NCI-H2171 treated with DMSO at 0.1 percent for 48 hours (cell line): ENCODE data around the gene HEATR5A.
"Not testable (repeated sequence)": the region's sequence is repeated elsewhere in the genome, so short reads cannot be mapped to it uniquely, and the experiment has no call there.

ENCODE experiments used
- DNase-seq: peaks from one replicate; lab custom pipeline; 2025; lab: John Stamatoyannopoulos, UW

The HEATR5A gene

GRCh38 chr14:31329876-31330521, 90.4 kb downstream of the HEATR5A start:
- DNase-seq, result not testable (repeated sequence)

GRCh38 chr14:31326111-31326510, 94.2 kb downstream of the HEATR5A start:
- DNase-seq, result no peak

GRCh38 chr14:31323419-31323818, 96.9 kb downstream of the HEATR5A start:
- DNase-seq, result no peak

- DNase-seq, result no peak
Measured at GRCh38 chr14:31320922-31321766, 99.2 kb downstream of the HEATR5A start.

- no peak for DNase-seq
Measured at GRCh38 chr14:31320216-31320615, 100.1 kb downstream of the HEATR5A start.

GRCh38 chr14:31319701-31320100, 100.6 kb downstream of the HEATR5A start:
- no peak for DNase-seq

GRCh38 chr14:31312934-31313333, 107.4 kb downstream of the HEATR5A start:
- DNase-seq, result no peak

- not testable (repeated sequence) for DNase-seq
Measured at GRCh38 chr14:31312370-31312769, 108.0 kb downstream of the HEATR5A start.

- DNase-seq, result no peak
Measured at GRCh38 chr14:31307618-31308017, 112.7 kb downstream of the HEATR5A start.

- no peak for DNase-seq
Measured at GRCh38 chr14:31307198-31307597, 113.2 kb downstream of the HEATR5A start.

GRCh38 chr14:31303654-31304053, 116.7 kb downstream of the HEATR5A start:
- no peak for DNase-seq

GRCh38 chr14:31300883-31301282, 119.5 kb downstream of the HEATR5A start:
- DNase-seq, result no peak

GRCh38 chr14:31300296-31300695, 120.1 kb downstream of the HEATR5A start:
- DNase-seq, result no peak

- no peak for DNase-seq
Measured at GRCh38 chr14:31297701-31298344, 122.5 kb downstream of the HEATR5A start.

GRCh38 chr14:31297112-31297511, 123.2 kb downstream of the HEATR5A start:
- DNase-seq, result no peak

GRCh38 chr14:31294746-31295405, 125.5 kb downstream of the HEATR5A start:
- no peak for DNase-seq

- no peak for DNase-seq
Measured at GRCh38 chr14:31292937-31293616, 127.3 kb downstream of the HEATR5A start.

- no peak for DNase-seq
Measured at GRCh38 chr14:31291210-31291609, 129.1 kb downstream of the HEATR5A start.

- no peak for DNase-seq
Measured at GRCh38 chr14:31287294-31287972, 132.9 kb downstream of the HEATR5A start.

- no peak for DNase-seq
Measured at GRCh38 chr14:31286456-31287293, 133.7 kb downstream of the HEATR5A start.
